ENCODE data around the gene CCNG1.

- TF ChIP-seq CTCF (IDR thresholded peaks at IDR 0.05) (no peak), POLR2A (IDR thresholded peaks at IDR 0.05) (no peak)
Observed at GRCh38 chr5:163439092-163439425, 1.7 kb downstream of the CCNG1 start.
